Panc1 (cell line): ENCODE data around the gene TBC1D2. TPM values are rescaled to one million over a fixed set of nuclear protein-coding genes. Genes with fewer than 3 reads are reported as not detected.
A peak's percentile ranks its signal among the peaks of the same experiment; 100 is the strongest.

ENCODE experiments used
- ATAC-seq: fragments of 200-7000 bp; cut with Tn5 transposase; 2 replicates; pipeline ENCODE4 v1.9.1; 2020; ENCODE audit warnings: mild to moderate bottlenecking, moderate library complexity
- BruUV-seq: library from RNA; stranded (reverse); fragments of 400-500 nt; replicated peaks from 2 replicates; lab custom pipeline; 2021; lab: Mats Ljungman, UMichigan
- CTCF ChIA-PET: fragments of 300-600 bp; sonication (Branson Sonifier 250); formaldehyde crosslinking; loops from one replicate; lab custom pipeline; 2022; ENCODE audit warnings: antibody characterized with exemption; lab: Charles Lee
- POLR2A ChIA-PET: fragments of 300-600 bp; sonication (Branson Sonifier 250); formaldehyde crosslinking; loops from one replicate; lab custom pipeline; 2022; ENCODE audit warnings: antibody characterized with exemption; lab: Charles Lee
- DNase-seq: peaks from one replicate; pipeline ENCODE4 v3.0.0-alpha.2; 2010; ENCODE audit warnings: low read depth, low spot score
- H3K27ac ChIP-seq: 2 replicates; pipeline ENCODE4 v1.5.1; 2011; ENCODE audit warnings: mild to moderate bottlenecking, low read length, inconsistent platforms
- H3K27me3 ChIP-seq: fragments of 200-500 bp; sonication (Bioruptor generic); 2 replicates; pipeline ENCODE4 v1.6.0; 2014; ENCODE audit warnings: low read length, inconsistent platforms; ENCODE audit not compliant: control insufficient read depth, insufficient read depth
- H3K36me3 ChIP-seq: fragments of 200-500 bp; sonication (Bioruptor generic); 2 replicates; pipeline ENCODE4 v1.5.1; 2014; ENCODE audit warnings: inconsistent platforms, mild to moderate bottlenecking, low read length, moderate library complexity; ENCODE audit not compliant: control insufficient read depth, insufficient read depth
- H3K4me1 ChIP-seq: 2 replicates; pipeline ENCODE4 v1.5.1; 2011; ENCODE audit warnings: inconsistent platforms, mild to moderate bottlenecking, low read length, moderate library complexity; ENCODE audit not compliant: control insufficient read depth, insufficient read depth
- H3K4me3 ChIP-seq, 2 experiments: 2 replicates each; pipeline ENCODE4 v1.5.1; 2011 to 2012; ENCODE audit warnings: low read depth in 2 of 2, low read length in 2 of 2, mild to moderate bottlenecking in 2 of 2, inconsistent platforms in 1 of 2, moderate library complexity in 1 of 2
- H3K9me3 ChIP-seq: fragments of 200-500 bp; sonication (Bioruptor generic); 2 replicates; pipeline ENCODE4 v1.5.1; 2014; ENCODE audit warnings: low read depth, mild to moderate bottlenecking, inconsistent platforms, low read length, moderate library complexity; ENCODE audit not compliant: control insufficient read depth, insufficient read depth
- POLR2AphosphoS5 ChIP-seq: IDR thresholded peaks from 2 replicates; pipeline ENCODE4 v1.6.1; 2012; ENCODE audit warnings: mild to moderate bottlenecking, low read depth, low read length, moderate library complexity
- SIN3A ChIP-seq: IDR thresholded peaks from 2 replicates; pipeline ENCODE4 v1.6.1; 2012; ENCODE audit warnings: low read depth, mild to moderate bottlenecking, low read length, moderate library complexity, borderline replicate concordance; ENCODE audit not compliant: insufficient read depth
- TCF7L2 ChIP-seq: IDR thresholded peaks from 2 replicates; pipeline ENCODE4 v1.6.1; 2011; ENCODE audit warnings: mild to moderate bottlenecking, low read depth, low read length, inconsistent platforms
- in situ Hi-C: cut with HindIII; loops from 2 replicates; pipeline ENCODE4 v1.10.0; 2016; ENCODE audit warnings: low sequenced_read_pairs, low pct_unique_long_range_greater_than_20kb
- intact Hi-C: fragments of 100-400 bp; cut with micrococcal nuclease; formaldehyde crosslinking; loops from one replicate; pipeline ENCODE4 v1.10.0; 2022; ENCODE audit not compliant: unreplicated experiment
- total RNA-seq: library from RNA; stranded (reverse); gene quantifications from one replicate; pipeline ENCODE4 v1.2.1, GENCODE V29; 2021; ENCODE audit not compliant: unreplicated experiment
- TF ChIP-seq, protein P1 (sequence below): fragments of 450-650 bp; IDR thresholded peaks from 2 replicates; pipeline ENCODE4 v1.5.1; 2017; ENCODE audit warnings: mild to moderate bottlenecking
- TF ChIP-seq, protein P2 (sequence below), 2 experiments: IDR thresholded peaks; 2 replicates each; pipeline ENCODE4 v1.6.1; 2011 to 2012; ENCODE audit warnings: low read depth in 2 of 2, control low read depth in 1 of 2, low read length in 1 of 2, mild to moderate bottlenecking in 1 of 2, moderate library complexity in 1 of 2; ENCODE audit not compliant: insufficient read depth in 1 of 2

Gene TBC1D2
- total RNA-seq, 1 experiment from 2014 or later, result 2.4 TPM

DNA sequence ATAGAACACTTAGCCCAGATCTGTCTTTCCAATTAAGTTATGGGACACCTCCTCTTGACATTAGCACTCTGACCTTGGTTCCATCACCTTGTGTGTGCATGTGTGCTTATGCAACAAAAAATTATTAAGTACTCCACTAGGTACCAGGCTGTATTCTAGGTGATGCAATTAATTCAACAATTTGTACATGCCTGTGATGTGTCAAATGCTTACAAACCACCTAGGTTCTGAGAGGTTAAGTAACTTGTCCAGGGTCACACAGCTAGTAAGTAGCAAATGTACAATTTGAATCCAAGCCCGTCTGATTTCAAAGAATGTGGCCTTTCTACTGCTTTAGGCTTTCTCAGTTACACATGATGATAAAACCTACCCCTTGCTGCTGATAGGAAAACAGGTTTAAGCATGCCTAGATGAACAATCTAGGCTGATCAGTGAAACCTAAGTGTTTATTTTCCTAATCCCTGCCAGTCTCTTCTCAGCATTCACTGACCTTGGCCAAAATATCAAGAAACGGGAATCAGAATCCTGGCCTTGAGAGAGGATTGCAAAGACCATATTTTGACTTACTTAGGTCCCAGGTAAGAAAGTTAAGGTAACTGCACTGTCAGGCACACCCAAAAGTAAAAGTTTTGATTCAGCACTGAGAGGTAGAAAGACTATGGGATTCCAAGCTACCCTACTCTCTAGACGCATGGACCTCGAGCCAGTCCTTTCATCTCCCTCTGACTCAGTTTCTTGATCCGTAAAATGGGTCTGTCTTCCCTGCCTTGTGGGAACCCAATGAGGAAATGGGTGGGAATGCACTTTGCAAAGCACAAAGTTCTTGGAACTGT lies 1.0 kb downstream of the TBC1D2 start:
- H3K27ac ChIP-seq, result peak overlapping the region; percentile 63
- no TSS peak for BruUV-seq
- peak overlapping the region; percentile 82 to 87 for H3K4me3 ChIP-seq
- H3K27me3 ChIP-seq, result no peaks in the 10 kb centered on the region
- intact Hi-C loops (no loop called here), in situ Hi-C loops (no loop called here)
- ATAC-seq (no peak), DNase-seq (no peak)
- H3K36me3 ChIP-seq, result no peaks in the 10 kb centered on the region; the same call in 1 of the 2 replicates
- CTCF ChIA-PET, result no interaction called here
- H3K9me3 ChIP-seq, result no peaks in the 10 kb centered on the region
- peaks cover 15% of the 10 kb centered on the region for H3K4me1 ChIP-seq
- TF ChIP-seq POLR2AphosphoS5, result no peak
- TF ChIP-seq, protein P1, sequence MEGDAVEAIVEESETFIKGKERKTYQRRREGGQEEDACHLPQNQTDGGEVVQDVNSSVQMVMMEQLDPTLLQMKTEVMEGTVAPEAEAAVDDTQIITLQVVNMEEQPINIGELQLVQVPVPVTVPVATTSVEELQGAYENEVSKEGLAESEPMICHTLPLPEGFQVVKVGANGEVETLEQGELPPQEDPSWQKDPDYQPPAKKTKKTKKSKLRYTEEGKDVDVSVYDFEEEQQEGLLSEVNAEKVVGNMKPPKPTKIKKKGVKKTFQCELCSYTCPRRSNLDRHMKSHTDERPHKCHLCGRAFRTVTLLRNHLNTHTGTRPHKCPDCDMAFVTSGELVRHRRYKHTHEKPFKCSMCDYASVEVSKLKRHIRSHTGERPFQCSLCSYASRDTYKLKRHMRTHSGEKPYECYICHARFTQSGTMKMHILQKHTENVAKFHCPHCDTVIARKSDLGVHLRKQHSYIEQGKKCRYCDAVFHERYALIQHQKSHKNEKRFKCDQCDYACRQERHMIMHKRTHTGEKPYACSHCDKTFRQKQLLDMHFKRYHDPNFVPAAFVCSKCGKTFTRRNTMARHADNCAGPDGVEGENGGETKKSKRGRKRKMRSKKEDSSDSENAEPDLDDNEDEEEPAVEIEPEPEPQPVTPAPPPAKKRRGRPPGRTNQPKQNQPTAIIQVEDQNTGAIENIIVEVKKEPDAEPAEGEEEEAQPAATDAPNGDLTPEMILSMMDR, result no peak
- TF ChIP-seq, protein P2, sequence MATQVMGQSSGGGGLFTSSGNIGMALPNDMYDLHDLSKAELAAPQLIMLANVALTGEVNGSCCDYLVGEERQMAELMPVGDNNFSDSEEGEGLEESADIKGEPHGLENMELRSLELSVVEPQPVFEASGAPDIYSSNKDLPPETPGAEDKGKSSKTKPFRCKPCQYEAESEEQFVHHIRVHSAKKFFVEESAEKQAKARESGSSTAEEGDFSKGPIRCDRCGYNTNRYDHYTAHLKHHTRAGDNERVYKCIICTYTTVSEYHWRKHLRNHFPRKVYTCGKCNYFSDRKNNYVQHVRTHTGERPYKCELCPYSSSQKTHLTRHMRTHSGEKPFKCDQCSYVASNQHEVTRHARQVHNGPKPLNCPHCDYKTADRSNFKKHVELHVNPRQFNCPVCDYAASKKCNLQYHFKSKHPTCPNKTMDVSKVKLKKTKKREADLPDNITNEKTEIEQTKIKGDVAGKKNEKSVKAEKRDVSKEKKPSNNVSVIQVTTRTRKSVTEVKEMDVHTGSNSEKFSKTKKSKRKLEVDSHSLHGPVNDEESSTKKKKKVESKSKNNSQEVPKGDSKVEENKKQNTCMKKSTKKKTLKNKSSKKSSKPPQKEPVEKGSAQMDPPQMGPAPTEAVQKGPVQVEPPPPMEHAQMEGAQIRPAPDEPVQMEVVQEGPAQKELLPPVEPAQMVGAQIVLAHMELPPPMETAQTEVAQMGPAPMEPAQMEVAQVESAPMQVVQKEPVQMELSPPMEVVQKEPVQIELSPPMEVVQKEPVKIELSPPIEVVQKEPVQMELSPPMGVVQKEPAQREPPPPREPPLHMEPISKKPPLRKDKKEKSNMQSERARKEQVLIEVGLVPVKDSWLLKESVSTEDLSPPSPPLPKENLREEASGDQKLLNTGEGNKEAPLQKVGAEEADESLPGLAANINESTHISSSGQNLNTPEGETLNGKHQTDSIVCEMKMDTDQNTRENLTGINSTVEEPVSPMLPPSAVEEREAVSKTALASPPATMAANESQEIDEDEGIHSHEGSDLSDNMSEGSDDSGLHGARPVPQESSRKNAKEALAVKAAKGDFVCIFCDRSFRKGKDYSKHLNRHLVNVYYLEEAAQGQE (IDR thresholded peaks at IDR 0.05; ENCODE audit: insufficient read depth in 1 of 2, low read depth in 2 of 2, low read length in 1 of 2), result no peak
- TF ChIP-seq TCF7L2, result no peak
- TF ChIP-seq SIN3A, result no peak
- POLR2A ChIA-PET, result no interaction called here

DNA sequence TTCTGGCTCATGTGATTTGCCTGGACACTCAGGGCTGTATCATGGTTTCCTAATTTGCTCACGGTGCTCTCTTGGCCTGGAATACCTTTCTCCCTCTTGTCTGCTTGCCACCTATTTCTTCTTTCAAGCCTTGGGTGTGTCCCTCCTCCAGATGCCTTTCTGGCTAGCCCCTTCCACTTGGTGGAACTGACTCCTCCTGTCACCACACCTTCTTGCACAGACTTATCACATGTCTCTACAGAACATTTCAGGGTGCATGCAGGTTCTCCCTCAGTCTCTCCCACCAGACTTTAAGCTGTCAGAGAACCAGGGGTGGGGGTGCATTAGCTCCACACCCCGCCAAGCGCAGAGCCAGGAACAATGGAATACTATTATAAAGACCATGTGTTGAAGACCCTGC lies 1.9 kb downstream of the TBC1D2 start:
- in situ Hi-C loops, result no loop called here
- Histone ChIP-seq H3K27me3 (no peaks in the 10 kb centered on the region), H3K9me3 (no peaks in the 10 kb centered on the region), H3K4me1 (peaks cover 20% of the 10 kb centered on the region), H3K4me3 (no peak overlapping the region), H3K27ac (no peak overlapping the region), H3K36me3 (no peaks in the 10 kb centered on the region; the same call in 1 of the 2 replicates)
- intact Hi-C loops, result no loop called here
- BruUV-seq, result no TSS peak
- ATAC-seq (no peak), DNase-seq (no peak)
- ChIA-PET POLR2A (no interaction called here), CTCF (no interaction called here)
- TF ChIP-seq, protein P2 (IDR thresholded peaks at IDR 0.05; ENCODE audit: insufficient read depth in 1 of 2, low read depth in 2 of 2, low read length in 1 of 2), result no peak
